Ovary (tissue), 9 donors: ENCODE results near the gene CHD3. TPM values are rescaled to one million over a fixed set of nuclear protein-coding genes. Genes with fewer than 3 reads are reported as not detected.

Experiments used
- DNase-seq, 5 donors: peaks; one replicate each; pipeline ENCODE4 v3.0.0-alpha.2; 2019 to 2020
- H3K27ac ChIP-seq, 2 donors: fragments of 200-600 bp; one replicate each; pipeline versions ENCODE4 v1.5.1 to v1.8.0; 2019 to 2022
- H3K27me3 ChIP-seq: fragments of 200-600 bp; one replicate; pipeline ENCODE4 v1.8.0; 2022
- H3K36me3 ChIP-seq: fragments of 200-600 bp; sonication (generic); one replicate; pipeline ENCODE4 v1.5.1; 2019
- H3K4me1 ChIP-seq: one replicate; pipeline ENCODE4 v1.8.1; 2013; ENCODE audit warnings: mild to moderate bottlenecking, moderate library complexity; ENCODE audit not compliant: insufficient read depth
- H3K4me3 ChIP-seq: fragments of 200-600 bp; sonication (generic); one replicate; pipeline ENCODE4 v1.5.1; 2017
- H3K9me3 ChIP-seq, 2 donors: fragments of 200-600 bp in 1 of 2; sonication (generic) in 1 of 2; one replicate each; pipeline versions ENCODE4 v1.5.1 to v1.8.1; 2013 to 2019; ENCODE audit warnings: mild to moderate bottlenecking in 1 of 2, moderate library complexity in 1 of 2
- CTCF ChIP-seq, 3 donors: fragments of 450-650 bp in 2 of 3; fragments of 200-600 bp in 1 of 3; IDR thresholded peaks; one replicate each; pipeline versions ENCODE4 v1.5.1 to v1.8.0; 2016 to 2022; ENCODE audit warnings: antibody characterized with exemption in 3 of 3, mild to moderate bottlenecking in 1 of 3
- EP300 ChIP-seq: sonication (generic); formaldehyde crosslinking; IDR thresholded peaks from one replicate; pipeline ENCODE4 v1.6.1; 2017; ENCODE audit warnings: antibody characterized with exemption
- POLR2A ChIP-seq: fragments of 450-650 bp; IDR thresholded peaks from one replicate; pipeline ENCODE4 v1.6.1; 2017; ENCODE audit warnings: antibody characterized with exemption, mild to moderate bottlenecking, moderate library complexity
- WGBS, 3 donors: extraction: QIAGEN DNeasy Blood & Tissue Kit in 1 of 3; methylation state at CpG; one replicate each; pipeline versions ENCODE4 v1.1.5 to v1.1.7; 2013 to 2017; 5-methylcytosine and 5-hydroxymethylcytosine counted together
- intact Hi-C, 4 donors: fragments of 100-400 bp; cut with DNase I; formaldehyde crosslinking; loops; one replicate each; pipeline versions ENCODE4 v1.11.0 to v1.15.1; 2022 to 2023
- polyA plus RNA-seq, 2 donors: library from polyadenylated mRNA; stranded (reverse); fragments of 200-250 nt in 1 of 2; fragments of 350-450 nt in 1 of 2; fragmentation: Illumina TruSeq in 1 of 2; extraction: RNeasy Lipid Tissue Mini Kit (QIAGEN cat#74804) in 1 of 2; gene quantifications; one replicate each; pipeline ENCODE4 v1.2.3, GENCODE V29; 2013 to 2014
- total RNA-seq, 7 donors: library from RNA; depleted of rRNA in 2 of 7; stranded (reverse); fragments of >200 nt in 2 of 7; fragmentation: NEBNext Ultra II Directional in 3 of 7; extraction: Animal tissue kit (Norgen Biotek cat#: 25700) in 3 of 7; gene quantifications; one replicate each; pipeline versions ENCODE4 v1.1.0 to v1.2.4, GENCODE V29; 2016 to 2023
- donor health status: DM: no; HTN: no; CAD: no; lungs with moderate emphysema.
- donor health status: DM: no; HTN: no; CAD: no.
- donor health status: Bipolar disorder and iron deficiency.
- donor health status: DM: yes; HTN: yes; CAD: no.
- donor health status: DM: no; HTN: no; CAD: no.
- donor health status: DM: yes; HTN: yes; CAD: no.

The CHD3 gene
- total and polyA plus RNA-seq, 9 donors: 65.7 to 145 (median 100) TPM

GRCh38 chr17:7846063-7846735 lies 42.4 kb upstream of the CHD3 start:
- H3K36me3 ChIP-seq: no peaks in the 10 kb centered on the region
- DNase-seq: peak in 3 of 5 donors; percentile 44 to 52 (median 46)

DNA sequence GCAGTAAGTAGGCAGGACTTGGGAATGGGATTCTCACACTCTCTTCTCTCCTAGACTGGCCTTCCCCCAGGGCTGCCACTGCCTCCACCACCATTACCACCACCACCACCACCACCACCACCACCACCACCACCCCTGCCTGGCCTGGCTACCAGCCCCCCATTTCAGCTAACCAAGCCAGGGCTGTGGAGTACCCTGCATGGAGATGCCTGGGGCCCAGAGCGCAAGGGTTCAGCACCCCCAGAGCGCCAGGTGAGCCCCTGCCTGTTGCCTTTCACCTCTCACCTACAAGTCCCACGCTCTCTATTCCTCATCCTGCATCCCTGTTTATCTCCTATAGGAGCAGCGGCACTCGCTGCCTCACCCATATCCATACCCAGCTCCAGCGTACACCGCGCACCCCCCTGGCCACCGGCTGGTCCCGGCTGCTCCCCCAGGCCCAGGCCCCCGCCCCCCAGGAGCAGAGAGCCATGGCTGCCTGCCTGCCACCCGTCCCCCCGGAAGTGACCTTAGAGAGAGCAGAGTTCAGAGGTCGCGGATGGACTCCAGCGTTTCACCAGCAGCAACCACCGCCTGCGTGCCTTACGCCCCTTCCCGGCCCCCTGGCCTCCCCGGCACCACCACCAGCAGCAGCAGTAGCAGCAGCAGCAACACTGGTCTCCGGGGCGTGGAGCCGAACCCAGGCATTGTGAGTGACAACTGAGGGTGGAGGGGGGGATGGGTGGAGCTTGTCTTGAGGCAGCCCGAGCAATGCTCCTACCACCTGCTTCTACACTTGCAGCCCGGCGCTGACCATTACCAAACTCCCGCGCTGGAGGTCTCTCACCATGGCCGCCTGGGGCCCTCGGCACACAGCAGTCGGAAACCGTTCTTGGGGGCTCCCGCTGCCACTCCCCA lies 41.6 kb upstream of the CHD3 start:
- no peaks in the 10 kb centered on the region for H3K36me3 ChIP-seq
- no peak overlapping the region for H3K27ac ChIP-seq
- intact Hi-C loops: loop anchor here in 1 of 4 donors (10.0 kb wide), 1 partner anchor 308 kb away; the partner anchor contains the start of gene PER1
- no peaks in the 10 kb centered on the region for H3K27me3 ChIP-seq
- H3K9me3 ChIP-seq: no peaks in the 10 kb centered on the region
- DNase-seq: peak in 4 of 5 donors; percentile 49 to 56 (median 51)
- peaks cover 7% of the 10 kb centered on the region for H3K4me1 ChIP-seq
- TF ChIP-seq POLR2A (no peak), CTCF (IDR thresholded peaks at IDR 0.05) (no peak), EP300 (no peak)
- 69 to 77% (median 77%) methylated on average over 33 to 34 of the region's 34 CpGs for WGBS, 3 donors
- H3K4me3 ChIP-seq: no peak overlapping the region

More at GRCh38 chr17:7846063-7846735, 42.4 kb upstream of the CHD3 start:
- intact Hi-C loops: loop anchor here in 1 of 4 donors (10.0 kb wide), 1 partner anchor 309 kb away; the partner anchor contains the start of gene PER1
- TF ChIP-seq POLR2A: no peak
- TF ChIP-seq CTCF (IDR thresholded peaks at IDR 0.05): no peak
- TF ChIP-seq EP300: no peak
- H3K9me3 ChIP-seq: no peaks in the 10 kb centered on the region
- H3K27me3 ChIP-seq: no peaks in the 10 kb centered on the region
- no peak overlapping the region for H3K27ac ChIP-seq
- peaks cover 6% of the 10 kb centered on the region for H3K4me1 ChIP-seq
- H3K4me3 ChIP-seq: no peak overlapping the region
- 74 to 87% (median 81%) methylated on average over 14 to 22 of the region's 22 CpGs for WGBS, 3 donors

DNA sequence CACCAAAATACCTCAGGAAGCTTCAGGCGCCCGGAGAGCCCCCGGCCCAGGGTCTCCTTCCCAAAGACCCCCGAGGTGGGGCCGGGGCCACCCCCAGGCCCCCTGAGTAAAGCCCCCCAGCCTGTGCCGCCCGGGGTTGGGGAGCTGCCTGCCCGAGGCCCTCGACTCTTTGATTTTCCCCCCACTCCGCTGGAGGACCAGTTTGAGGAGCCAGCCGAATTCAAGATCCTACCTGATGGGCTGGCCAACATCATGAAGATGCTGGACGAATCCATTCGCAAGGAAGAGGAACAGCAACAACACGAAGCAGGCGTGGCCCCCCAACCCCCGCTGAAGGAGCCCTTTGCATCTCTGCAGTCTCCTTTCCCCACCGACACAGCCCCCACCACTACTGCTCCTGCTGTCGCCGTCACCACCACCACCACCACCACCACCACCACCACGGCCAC lies 40.4 kb upstream of the CHD3 start:
- no peaks in the 10 kb centered on the region for H3K9me3 ChIP-seq
- H3K27ac ChIP-seq: no peak overlapping the region
- H3K36me3 ChIP-seq: no peaks in the 10 kb centered on the region
- WGBS, 3 donors: 79 to 85% (median 81%) methylated on average over 20 of the region's 20 CpGs
- TF ChIP-seq CTCF (IDR thresholded peaks at IDR 0.05) (no peak), EP300 (no peak), POLR2A (no peak)
- DNase-seq: peak in 2 of 5 donors; percentile 40 to 41
- H3K27me3 ChIP-seq: no peaks in the 10 kb centered on the region
- intact Hi-C loops: loop anchor here in 1 of 4 donors (10.0 kb wide), 1 partner anchor 307 kb away; the partner anchor contains the start of gene PER1
- peaks cover 7% of the 10 kb centered on the region for H3K4me1 ChIP-seq
- H3K4me3 ChIP-seq: no peak overlapping the region

- Histone ChIP-seq H3K9me3 (no peaks in the 10 kb centered on the region), H3K36me3 (no peaks in the 10 kb centered on the region), H3K27ac (no peak overlapping the region), H3K27me3 (no peaks in the 10 kb centered on the region), H3K4me3 (no peak overlapping the region), H3K4me1 (peaks cover 5% of the 10 kb centered on the region)
- intact Hi-C loops: loop anchor here in 1 of 4 donors (10.0 kb wide), 1 partner anchor 306 kb away; the partner anchor contains the start of gene PER1
- DNase-seq: peak in 1 of 5 donors; percentile 34
- TF ChIP-seq POLR2A (no peak), CTCF (IDR thresholded peaks at IDR 0.05) (no peak)
- 81 to 86% (median 86%) methylated on average over 21 of the region's 21 CpGs for whole genome bisulfite sequencing, 3 donors
These were observed 39.9 kb upstream of the CHD3 start for GRCh38 chr17:7848739-7849129.
